Heart left ventricle (tissue), 16 donors: ENCODE results near the gene CCNY. TPM values are rescaled to one million over a fixed set of nuclear protein-coding genes. Genes with fewer than 3 reads are reported as not detected.

ENCODE experiments used
- ATAC-seq, 4 donors: fragments of 200-7000 bp; cut with Tn5 transposase; one replicate each; pipeline ENCODE4 v1.9.1; 2020 to 2022; ENCODE audit warnings: moderate library complexity in 4 of 4, mild to moderate bottlenecking in 3 of 4, moderate number of reproducible peaks in 1 of 4
- DNase-seq, 5 donors: peaks; one replicate each; pipeline ENCODE4 v3.0.0-alpha.2; 2020
- H3K27ac ChIP-seq, 12 donors: fragments of 200-600 bp; sonication (generic) in 4 of 12; one replicate each; pipeline versions ENCODE4 v1.5.0 to v1.8.0; 2016 to 2022; ENCODE audit warnings: mild to moderate bottlenecking in 2 of 12
- H3K27me3 ChIP-seq, 9 donors: fragments of 200-600 bp; sonication (generic) in 2 of 9; one replicate each; pipeline versions ENCODE4 v1.5.1 to v1.8.0; 2016 to 2022; ENCODE audit warnings: mild to moderate bottlenecking in 3 of 9
- H3K36me3 ChIP-seq, 9 donors: fragments of 200-600 bp; sonication (generic) in 2 of 9; one replicate each; pipeline versions ENCODE4 v1.5.0 to v1.8.0; 2018 to 2022; ENCODE audit warnings: mild to moderate bottlenecking in 2 of 9
- H3K4me1 ChIP-seq, 12 donors: fragments of 200-600 bp; sonication (generic) in 4 of 12; one replicate each; pipeline versions ENCODE4 v1.5.0 to v1.8.0; 2016 to 2022; ENCODE audit warnings: mild to moderate bottlenecking in 3 of 12
- H3K4me3 ChIP-seq, 12 donors: fragments of 200-600 bp; sonication (generic) in 4 of 12; one replicate each; pipeline versions ENCODE4 v1.5.0 to v1.8.0; 2017 to 2022; ENCODE audit warnings: mild to moderate bottlenecking in 9 of 12, moderate library complexity in 4 of 12
- H3K9me3 ChIP-seq, 12 donors: fragments of 200-600 bp; sonication (generic) in 4 of 12; one replicate each; pipeline versions ENCODE4 v1.5.0 to v1.8.0; 2016 to 2022; ENCODE audit warnings: mild to moderate bottlenecking in 1 of 12
- POLR2A ChIP-seq, 2 donors: fragments of 450-650 bp; IDR thresholded peaks; one replicate each; pipeline ENCODE4 v1.6.1; 2017; ENCODE audit warnings: antibody characterized with exemption in 2 of 2, mild to moderate bottlenecking in 2 of 2, moderate library complexity in 2 of 2
- WGBS, 4 donors: extraction: QIAGEN DNeasy Blood & Tissue Kit in 2 of 4; methylation state at CpG; one replicate each; pipeline versions ENCODE4 v1.1.5 to v1.1.7; 2013 to 2018; 5-methylcytosine and 5-hydroxymethylcytosine counted together
- intact Hi-C, 10 donors: fragments of 100-400 bp; cut with DNase I; formaldehyde crosslinking; loops; one replicate each; pipeline versions ENCODE4 v1.11.1 to v1.14.2; 2022
- polyA plus RNA-seq, 2 donors: library from polyadenylated mRNA; stranded (reverse); fragments of 200-250 nt; gene quantifications; one replicate each; pipeline ENCODE4 v1.2.3, GENCODE V29; 2013
- total RNA-seq, 9 donors: library from RNA; depleted of rRNA in 2 of 9; stranded (reverse); fragments of >200 nt in 2 of 9; fragmentation: NEBNext Ultra II Directional in 3 of 9; extraction: Animal tissue kit (Norgen Biotek cat#: 25700) in 3 of 9; gene quantifications; one replicate each; pipeline versions ENCODE4 v1.1.0 to v1.2.4, GENCODE V29; 2016 to 2023
- TF ChIP-seq, protein P1 (sequence below), 12 donors: fragments of 200-600 bp; sonication (generic) in 4 of 12; IDR thresholded peaks; one replicate each; pipeline versions ENCODE4 v1.5.0 to v1.8.0; 2018 to 2022; ENCODE audit warnings: antibody characterized with exemption in 12 of 12, mild to moderate bottlenecking in 5 of 12
- donor health status: ischemic (EF 13 %, LVEDD 7.1; RV severe dilation, severe dysfunction).
- donor health status: healthy with polysubstance abuse.
- donor health status: DM: no; HTN: yes; CAD: no.
- donor health status: DM: no; HTN: no; CAD: no.
- donor health status: ischemic (EF 25% LVEDD 6.9; RV normal size, moderate dysfunction).
- donor health status: ischemic (EF 25% LVEDD 5.7; RV mildly dilated, moderate dysfunction).
- donor health status: healthy.
- donor health status: DM: yes; HTN: yes; CAD: no.
- donor health status: ischemic (EF 35%, LVEDD 5.7; RV mildly dilated, moderate dysfunction).
- donor health status: nonischemic (EF 11% LVEDD 7.7; RV severe dilation, severe dysfunction).
- donor health status: DM: yes; HTN: yes; CAD: no.
- donor health status: PGD.
- donor health status: ischemic (EF 29% LVEDD 5.4; RV normal size, mild dysfunction).
- donor health status: nonischemic (EF 23%, LVEDD 6.1; RV moderate dilation, normal function).

CCNY gene
- total and polyA plus RNA-seq, 11 donors, result 26.4 to 106 (median 80.7) TPM

DNA sequence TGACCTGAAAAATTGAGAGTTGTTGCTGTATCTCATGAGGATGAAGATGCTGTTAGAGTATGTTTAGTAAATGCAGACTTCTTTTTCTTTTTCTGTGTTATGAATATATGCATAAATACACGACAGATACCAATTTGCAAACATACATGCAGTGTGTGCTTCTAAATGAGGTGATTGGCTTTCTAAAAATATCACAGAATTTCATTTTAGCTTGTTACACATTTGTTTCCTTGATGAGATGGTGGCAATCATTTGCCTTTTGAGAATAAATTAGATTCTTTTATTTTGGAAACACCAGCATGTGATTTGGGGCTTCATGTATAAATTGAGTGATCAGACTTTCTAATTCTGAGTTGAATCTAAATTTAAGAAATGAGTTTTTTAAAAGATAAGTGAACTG lies 29.7 kb downstream of the CCNY start:
- no peak for ATAC-seq
- 50 to 58% (median 54%) methylated on average over 1 of the region's 1 CpG for WGBS, 4 donors
- H3K27ac ChIP-seq, result no peak overlapping the region
- H3K36me3 ChIP-seq, result no peaks in the 10 kb centered on the region
- intact Hi-C loops, result no loop called here
- no peak overlapping the region for H3K4me3 ChIP-seq
- H3K4me1 ChIP-seq, result peaks cover 6 to 75% (median 63%) of the 10 kb centered on the region in 12 donors
- TF ChIP-seq, protein P1, sequence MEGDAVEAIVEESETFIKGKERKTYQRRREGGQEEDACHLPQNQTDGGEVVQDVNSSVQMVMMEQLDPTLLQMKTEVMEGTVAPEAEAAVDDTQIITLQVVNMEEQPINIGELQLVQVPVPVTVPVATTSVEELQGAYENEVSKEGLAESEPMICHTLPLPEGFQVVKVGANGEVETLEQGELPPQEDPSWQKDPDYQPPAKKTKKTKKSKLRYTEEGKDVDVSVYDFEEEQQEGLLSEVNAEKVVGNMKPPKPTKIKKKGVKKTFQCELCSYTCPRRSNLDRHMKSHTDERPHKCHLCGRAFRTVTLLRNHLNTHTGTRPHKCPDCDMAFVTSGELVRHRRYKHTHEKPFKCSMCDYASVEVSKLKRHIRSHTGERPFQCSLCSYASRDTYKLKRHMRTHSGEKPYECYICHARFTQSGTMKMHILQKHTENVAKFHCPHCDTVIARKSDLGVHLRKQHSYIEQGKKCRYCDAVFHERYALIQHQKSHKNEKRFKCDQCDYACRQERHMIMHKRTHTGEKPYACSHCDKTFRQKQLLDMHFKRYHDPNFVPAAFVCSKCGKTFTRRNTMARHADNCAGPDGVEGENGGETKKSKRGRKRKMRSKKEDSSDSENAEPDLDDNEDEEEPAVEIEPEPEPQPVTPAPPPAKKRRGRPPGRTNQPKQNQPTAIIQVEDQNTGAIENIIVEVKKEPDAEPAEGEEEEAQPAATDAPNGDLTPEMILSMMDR (IDR thresholded peaks at IDR 0.05), result no peak
- TF ChIP-seq POLR2A (IDR thresholded peaks at IDR 0.05), result no peak
- H3K9me3 ChIP-seq, result no peaks in the 10 kb centered on the region
- no peak for DNase-seq
- no peaks in the 10 kb centered on the region for H3K27me3 ChIP-seq

DNA sequence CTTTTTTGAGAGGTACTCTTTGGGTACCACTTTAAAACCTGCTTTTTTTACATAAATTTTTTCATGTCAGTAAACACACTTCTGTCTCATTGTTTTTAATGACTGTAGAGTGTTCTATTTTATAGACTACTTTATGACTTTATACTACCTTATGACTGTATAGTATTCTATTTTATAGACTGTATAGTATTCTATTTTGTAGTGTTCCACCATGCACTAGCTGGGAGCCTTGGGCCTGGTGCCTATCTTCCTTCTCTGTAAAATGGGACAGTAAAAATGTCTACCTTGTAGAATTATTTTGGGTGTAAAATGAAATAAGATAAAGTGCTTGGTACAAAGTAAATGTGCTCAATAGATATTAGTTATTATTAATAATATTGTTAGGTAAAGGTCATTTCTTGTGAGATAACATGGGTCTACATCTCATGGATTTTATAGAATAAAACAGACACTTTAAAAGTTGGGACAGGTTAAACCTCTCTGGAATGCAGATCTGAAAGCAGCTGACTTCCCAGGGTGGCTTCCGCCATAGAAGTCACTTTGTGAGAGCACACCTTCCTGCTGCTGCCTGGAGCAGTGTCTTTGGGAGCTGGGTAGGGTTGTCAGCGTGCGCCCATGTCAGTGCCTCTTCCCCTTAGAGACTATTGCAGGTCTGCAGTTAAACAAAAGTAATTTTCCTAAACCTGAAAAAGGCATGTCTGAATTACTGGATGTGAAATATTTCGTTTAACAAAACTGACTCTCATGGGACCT lies 31.0 kb downstream of the CCNY start:
- ATAC-seq (no peak), DNase-seq (no peak)
- Histone ChIP-seq H3K36me3 (no peaks in the 10 kb centered on the region), H3K9me3 (no peaks in the 10 kb centered on the region), H3K27me3 (no peaks in the 10 kb centered on the region), H3K4me1 (peaks cover 16 to 87% (median 74%) of the 10 kb centered on the region in 12 donors), H3K27ac (peak overlapping the region in 10 of 12 donors; percentile 14 to 89 (median 84)), H3K4me3 (no peak overlapping the region)
- TF ChIP-seq, protein P1 (IDR thresholded peaks at IDR 0.05), result no peak
- no peak for TF ChIP-seq POLR2A (IDR thresholded peaks at IDR 0.05)
- intact Hi-C loops, result no loop called here
- 72 to 79% (median 76%) methylated on average over 4 of the region's 4 CpGs for WGBS, 4 donors

DNA sequence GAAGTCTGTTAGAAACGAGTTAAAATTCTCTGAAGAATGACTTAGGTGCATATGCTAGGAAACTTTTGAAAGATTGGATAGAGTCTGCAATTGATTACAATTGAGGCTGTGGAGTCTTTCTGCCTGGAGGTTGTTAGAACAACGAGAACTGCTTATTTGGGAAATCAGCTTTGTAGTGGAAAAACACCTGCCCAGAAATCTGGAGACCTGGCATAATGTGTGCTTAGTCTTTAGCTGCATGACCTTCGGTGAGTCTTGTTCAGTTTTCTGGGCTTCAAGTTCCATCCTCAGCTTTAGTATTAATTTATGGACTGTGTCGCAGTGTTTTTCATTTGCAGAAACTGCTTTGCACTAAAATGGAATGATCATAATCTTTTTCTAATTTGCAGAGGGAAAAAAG lies 31.7 kb downstream of the CCNY start:
- Histone ChIP-seq H3K4me3 (no peak overlapping the region), H3K4me1 (peaks cover 16 to 94% (median 79%) of the 10 kb centered on the region in 12 donors), H3K36me3 (no peaks in the 10 kb centered on the region), H3K27me3 (no peaks in the 10 kb centered on the region), H3K27ac (peak overlapping the region in 11 of 12 donors; percentile 14 to 89 (median 84)), H3K9me3 (no peaks in the 10 kb centered on the region)
- intact Hi-C loops, result loop anchor here in 1 of 10 donors (2.0 kb wide), 1 partner anchor 31 kb away; the partner anchor contains the start of gene CCNY
- DNase-seq (no peak), ATAC-seq (no peak)
- WGBS, 4 donors, result 60 to 66% (median 65%) methylated on average over 4 of the region's 4 CpGs
- TF ChIP-seq POLR2A (IDR thresholded peaks at IDR 0.05), result no peak
- TF ChIP-seq, protein P1 (IDR thresholded peaks at IDR 0.05), result no peak

DNA sequence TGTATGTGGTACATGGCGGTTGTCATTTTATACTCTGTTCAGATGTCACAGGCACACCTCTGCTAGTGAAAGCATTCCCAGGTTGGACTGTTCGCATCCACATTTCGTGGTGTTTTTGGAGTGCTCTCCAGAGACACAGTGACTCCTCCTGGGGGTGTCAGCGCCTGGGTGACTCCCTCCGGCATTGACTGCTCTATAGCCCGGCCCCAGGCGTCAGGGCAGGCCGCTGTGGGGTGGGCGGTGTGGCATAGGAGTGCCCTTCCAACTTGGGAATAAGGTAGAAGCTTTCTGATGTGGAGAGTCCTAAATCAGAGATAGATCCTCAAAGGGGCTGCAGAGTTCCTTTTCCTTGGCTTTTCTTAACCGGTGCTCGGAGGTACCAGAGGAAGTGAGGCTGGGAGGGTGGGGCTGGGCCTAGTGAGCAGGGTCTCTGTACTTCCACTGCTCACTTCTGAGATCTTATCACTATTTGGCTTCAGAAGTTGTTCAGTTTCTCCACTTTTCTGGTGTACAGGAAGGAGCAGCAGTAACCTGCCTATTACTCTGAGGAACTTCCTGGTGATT lies 32.3 kb downstream of the CCNY start:
- ATAC-seq (peak in 1 of 4 donors; percentile 3), DNase-seq (no peak)
- peak overlapping the region in 11 of 12 donors; percentile 38 to 89 (median 84) for H3K27ac ChIP-seq
- WGBS, 4 donors, result 64 to 77% (median 68%) methylated on average over 10 to 11 of the region's 11 CpGs
- H3K36me3 ChIP-seq, result no peaks in the 10 kb centered on the region
- H3K9me3 ChIP-seq, result no peaks in the 10 kb centered on the region
- intact Hi-C loops, result loop anchor here in 1 of 10 donors (2.0 kb wide), 1 partner anchor 32 kb away; the partner anchor contains the start of gene CCNY
- no peaks in the 10 kb centered on the region for H3K27me3 ChIP-seq
- TF ChIP-seq, protein P1 (IDR thresholded peaks at IDR 0.05), result no peak
- TF ChIP-seq POLR2A (IDR thresholded peaks at IDR 0.05), result no peak
- H3K4me1 ChIP-seq, result peaks cover 16 to 98% (median 85%) of the 10 kb centered on the region in 12 donors
- H3K4me3 ChIP-seq, result no peak overlapping the region
